HCT116 (cell line): ENCODE results near the gene DYNLT2B. TPM values are rescaled to one million over a fixed set of nuclear protein-coding genes. Genes with fewer than 3 reads are reported as not detected.

Source experiments
- ATAC-seq: fragments of 200-7000 bp; cut with Tn5 transposase; 2 replicates; pipeline ENCODE4 v1.9.1; 2020; ENCODE audit warnings: mild to moderate bottlenecking, moderate library complexity
- BruUV-seq: library from RNA; stranded (reverse); fragments of 400-500 nt; replicated peaks from 2 replicates; lab custom pipeline; 2021; lab: Mats Ljungman, UMichigan
- CTCF ChIA-PET: fragments of 300-600 bp; sonication (Branson Sonifier 250); formaldehyde crosslinking; loops from one replicate; lab custom pipeline; 2021; ENCODE audit warnings: antibody characterized with exemption; lab: Charles Lee
- POLR2A ChIA-PET: fragments of 300-600, 350-600 bp; sonication (Branson Sonifier 250); formaldehyde crosslinking; loops from one replicate; lab custom pipeline; 2021; ENCODE audit warnings: antibody characterized with exemption; lab: Charles Lee
- RAD21 ChIA-PET, 2 experiments: fragments of 300-600 bp; sonication (Branson Sonifier 250); formaldehyde crosslinking; loops; one replicate each; lab custom pipeline; 2023; ENCODE audit warnings: low total read pairs in 2 of 2; ENCODE audit not compliant: uncharacterized antibody in 2 of 2, unreplicated experiment in 2 of 2, low non-redundant PET in 1 of 2; lab: Charles Lee
- DNase-seq: peaks from one replicate; pipeline ENCODE4 v3.0.0-alpha.2; 2010; ENCODE audit warnings: low read depth, low spot score
- H2AFZ ChIP-seq: fragments of 200-600 bp; shearing (Covaris generic), sonication (generic); 2 replicates; pipeline ENCODE4 v1.6.1; 2017; ENCODE audit warnings: low read depth, mixed run types, mixed read lengths, antibody characterized with exemption, low read length; ENCODE audit not compliant: poor library complexity, severe bottlenecking
- H3K27ac ChIP-seq: 2 replicates; pipeline ENCODE4 v1.5.1; 2012; ENCODE audit warnings: low read depth, low read length
- H3K27me3 ChIP-seq: fragments of 200-600 bp; sonication (generic); 2 replicates; pipeline ENCODE4 v1.6.1; 2016; ENCODE audit warnings: mixed run types, low read length, mixed read lengths; ENCODE audit not compliant: insufficient read depth
- H3K36me3 ChIP-seq, 2 experiments: fragments of 200-500 bp in 1 of 2; fragments of 200-600 bp in 1 of 2; sonication (Bioruptor generic) in 1 of 2; sonication (generic) in 1 of 2; 2 replicates each; pipeline versions ENCODE4 v1.5.1 to v1.6.1; 2014 to 2016; ENCODE audit warnings: low read length in 2 of 2, inconsistent platforms in 1 of 2, mixed read lengths in 1 of 2, mixed run types in 1 of 2; ENCODE audit not compliant: insufficient read depth in 2 of 2, control insufficient read depth in 1 of 2
- H3K4me1 ChIP-seq, 2 experiments: fragments of 200-600 bp in 1 of 2; sonication (generic) in 1 of 2; 2 replicates each; pipeline versions ENCODE4 v1.5.1 to v1.6.1; 2012 to 2017; ENCODE audit warnings: low read length in 2 of 2, inconsistent platforms in 1 of 2, mild to moderate bottlenecking in 1 of 2, mixed read lengths in 1 of 2, mixed run types in 1 of 2, moderate library complexity in 1 of 2; ENCODE audit not compliant: insufficient read depth in 2 of 2, control insufficient read depth in 1 of 2
- H3K4me2 ChIP-seq: fragments of 200-600 bp; sonication (generic); 2 replicates; pipeline ENCODE4 v1.6.1; 2017; ENCODE audit warnings: mixed run types, low read length, mixed read lengths
- H3K4me3 ChIP-seq, 2 experiments: fragments of 200-600 bp in 1 of 2; sonication (generic) in 1 of 2; replicated peaks in 1 of 2; 2 replicates each; pipeline ENCODE4 v1.5.1; 2011 to 2016; ENCODE audit warnings: low read length in 2 of 2, control low read depth in 1 of 2, low read depth in 1 of 2, mild to moderate bottlenecking in 1 of 2, mixed read lengths in 1 of 2, mixed run types in 1 of 2
- H3K79me2 ChIP-seq: fragments of 200-600 bp; sonication (generic); 2 replicates; pipeline ENCODE4 v1.6.1; 2017; ENCODE audit warnings: mild to moderate bottlenecking, mixed run types, low read length, moderate library complexity, mixed read lengths; ENCODE audit not compliant: insufficient read depth
- H3K9ac ChIP-seq: fragments of 200-600 bp; sonication (generic); 2 replicates; pipeline ENCODE4 v1.6.1; 2016; ENCODE audit warnings: low read length, mixed read lengths
- H3K9me2 ChIP-seq: fragments of 200-600 bp; sonication (generic), shearing (Covaris generic); 2 replicates; pipeline ENCODE4 v1.6.1; 2017; ENCODE audit warnings: mixed run types, mild to moderate bottlenecking, moderate library complexity; ENCODE audit not compliant: insufficient read depth
- H3K9me3 ChIP-seq, 2 experiments: fragments of 200-500 bp in 1 of 2; fragments of 200-600 bp in 1 of 2; sonication (Bioruptor generic) in 1 of 2; sonication (generic) in 1 of 2; 2 replicates each; pipeline ENCODE4 v1.6.1; 2014 to 2017; ENCODE audit warnings: low read length in 2 of 2, mixed read lengths in 2 of 2, inconsistent platforms in 1 of 2, low read depth in 1 of 2, mild to moderate bottlenecking in 1 of 2, mixed run types in 1 of 2, moderate library complexity in 1 of 2; ENCODE audit not compliant: control insufficient read depth in 1 of 2, insufficient read depth in 1 of 2
- H4K20me1 ChIP-seq: fragments of 200-600 bp; sonication (generic), shearing (Covaris generic); 2 replicates; pipeline ENCODE4 v1.6.1; 2017; ENCODE audit warnings: mixed run types, mild to moderate bottlenecking, moderate library complexity; ENCODE audit not compliant: insufficient read depth
- CEBPB ChIP-seq: IDR thresholded peaks from 2 replicates; pipeline ENCODE4 v1.6.1; 2012; ENCODE audit warnings: low read depth
- CTCF ChIP-seq, 3 experiments: fragments of 200-600 bp in 1 of 3; sonication (generic) in 1 of 3; IDR thresholded peaks in 2 of 3; conservative IDR thresholded peaks in 1 of 3; 2 replicates each; pipeline ENCODE4 v1.5.1; 2012 to 2017; ENCODE audit warnings: low read depth in 2 of 3, low read length in 2 of 3, antibody characterized with exemption in 1 of 3, borderline replicate concordance in 1 of 3, control low read depth in 1 of 3, mild to moderate bottlenecking in 1 of 3, mixed read lengths in 1 of 3, mixed run types in 1 of 3, moderate library complexity in 1 of 3; ENCODE audit not compliant: insufficient read depth in 1 of 3
- ELF1 ChIP-seq: IDR thresholded peaks from 2 replicates; pipeline ENCODE4 v1.6.1; 2012; ENCODE audit warnings: low read depth, borderline replicate concordance
- EZH2 ChIP-seq: fragments of 200-600 bp; sonication (generic); IDR thresholded peaks from 2 replicates; pipeline ENCODE4 v1.6.1; 2017; ENCODE audit warnings: antibody characterized with exemption, mixed run types
- JUND ChIP-seq: IDR thresholded peaks from 2 replicates; pipeline ENCODE4 v1.6.1; 2012
- POLR2A ChIP-seq: IDR thresholded peaks from 2 replicates; pipeline ENCODE4 v1.7.0; 2011; ENCODE audit warnings: borderline replicate concordance; ENCODE audit not compliant: insufficient read depth, insufficient read length; ENCODE audit errors: extremely low read depth
- POLR2AphosphoS5 ChIP-seq: IDR thresholded peaks from 2 replicates; pipeline ENCODE4 v1.6.1; 2011; ENCODE audit warnings: mild to moderate bottlenecking, low read depth, low read length, moderate library complexity
- RAD21 ChIP-seq: IDR thresholded peaks from 2 replicates; pipeline ENCODE4 v1.6.1; 2012; ENCODE audit warnings: low read depth, mild to moderate bottlenecking
- REST ChIP-seq: IDR thresholded peaks from 2 replicates; pipeline ENCODE4 v1.6.1; 2012; ENCODE audit warnings: low read depth
- SP1 ChIP-seq: IDR thresholded peaks from 2 replicates; pipeline ENCODE4 v1.6.1; 2012; ENCODE audit warnings: low read depth
- SRF ChIP-seq: IDR thresholded peaks from 2 replicates; pipeline ENCODE4 v1.6.1; 2012; ENCODE audit warnings: low read depth
- TCF7L2 ChIP-seq: IDR thresholded peaks from 2 replicates; pipeline ENCODE4 v1.7.0; 2011; ENCODE audit warnings: borderline replicate concordance, inconsistent platforms; ENCODE audit not compliant: insufficient read depth, insufficient read length; ENCODE audit errors: extremely low read depth
- YY1 ChIP-seq: IDR thresholded peaks from 2 replicates; pipeline ENCODE4 v1.6.1; 2011; ENCODE audit warnings: low read length, low read depth, moderate library complexity, mild to moderate bottlenecking; ENCODE audit not compliant: insufficient replicate concordance; ENCODE audit errors: extremely low read depth
- ZBTB33 ChIP-seq: IDR thresholded peaks from 2 replicates; pipeline ENCODE4 v1.6.1; 2011; ENCODE audit warnings: mild to moderate bottlenecking, low read length, moderate library complexity; ENCODE audit not compliant: insufficient replicate concordance; ENCODE audit errors: extremely low read depth
- ZNF274 ChIP-seq: fragments of 200-500 bp; sonication (Bioruptor generic); IDR thresholded peaks from 2 replicates; pipeline ENCODE4 v1.6.1; 2014; ENCODE audit warnings: mild to moderate bottlenecking, low read depth, low read length, inconsistent platforms
- intact Hi-C: fragments of 100-400 bp; cut with micrococcal nuclease; formaldehyde crosslinking; loops from 2 replicates; pipeline ENCODE4 v1.10.0; 2022
- total RNA-seq: library from RNA; stranded (reverse); gene quantifications from one replicate; pipeline ENCODE4 v1.2.1, GENCODE V29; 2021; ENCODE audit not compliant: unreplicated experiment

The DYNLT2B gene
- total RNA-seq, 1 experiment from 2014 or later = 9.7 TPM

GRCh38 chr3:196348698-196349097 is 30.7 kb upstream of the DYNLT2B start:
- ChIA-PET POLR2A (no interaction called here), RAD21 (no interaction called here), CTCF (no interaction called here)
- H3K4me2 ChIP-seq = no peak overlapping the region
- no peaks in the 10 kb centered on the region for H3K9me2 ChIP-seq
- DNase-seq (no peak), ATAC-seq (no peak)
- H3K9ac ChIP-seq = no peak overlapping the region
- intact Hi-C loops = no loop called here
- peaks cover 0 to 5% of the 10 kb centered on the region in 2 experiments; a peak in 1 of 4 replicates for H3K36me3 ChIP-seq
- BruUV-seq = no TSS peak
- no peaks in the 10 kb centered on the region for H3K9me3 ChIP-seq
- H3K4me1 ChIP-seq = no peaks in the 10 kb centered on the region
- no peaks in the 10 kb centered on the region for H3K79me2 ChIP-seq
- no peaks in the 10 kb centered on the region for H4K20me1 ChIP-seq
- no peak overlapping the region for H3K4me3 ChIP-seq
- H3K27ac ChIP-seq = no peak overlapping the region
- no peaks in the 10 kb centered on the region for H3K27me3 ChIP-seq
- TF ChIP-seq POLR2A (no peak), POLR2AphosphoS5 (no peak), SRF (no peak), CTCF (IDR thresholded peaks at IDR 0.05 in 2 of 3, conservative IDR thresholded peaks at IDR 0.05 in 1 of 3; ENCODE audit: borderline replicate concordance in 1 of 3, insufficient read depth in 1 of 3, low read depth in 2 of 3, low read length in 2 of 3) (no peak), SP1 (no peak), ELF1 (no peak), JUND (no peak), REST (no peak), TCF7L2 (no peak), EZH2 (no peak), RAD21 (no peak), ZBTB33 (no peak), YY1 (no peak), ZNF274 (no peak), CEBPB (no peak)
- no peak overlapping the region for H2AFZ ChIP-seq
